MM.1S (cell line): ENCODE data around the gene ZNF716.
"Not testable (repeated sequence)": the region's sequence is repeated elsewhere in the genome, so short reads cannot be mapped to it uniquely, and the experiment has no call there.

Experiments
- DNase-seq: peaks from one replicate; pipeline ENCODE4 v3.0.0-alpha.2; 2015
- H2AFZ ChIP-seq: fragments of 300-600 bp; sonication (generic); 2 replicates; pipeline ENCODE4 v1.6.0; 2016; ENCODE audit warnings: antibody characterized with exemption, low read length
- H3F3A ChIP-seq: fragments of 300-600 bp; sonication (generic); 2 replicates; pipeline ENCODE4 v1.6.1; 2016; ENCODE audit warnings: mild to moderate bottlenecking, antibody characterized with exemption, low read length, moderate library complexity, mixed read lengths; ENCODE audit not compliant: insufficient read depth
- H3K27ac ChIP-seq: fragments of 300-600 bp; sonication (generic); 2 replicates; pipeline ENCODE4 v1.5.1; 2016; ENCODE audit warnings: mild to moderate bottlenecking, low read length
- H3K27me3 ChIP-seq: fragments of 300-600 bp; sonication (generic); replicated peaks from 2 replicates; pipeline ENCODE4 v1.6.0; 2016; ENCODE audit warnings: low read length; ENCODE audit not compliant: insufficient read depth
- H3K36me3 ChIP-seq: fragments of 300-600 bp; sonication (generic); replicated peaks from 2 replicates; pipeline ENCODE4 v1.6.1; 2016; ENCODE audit warnings: mild to moderate bottlenecking, low read length, mixed read lengths; ENCODE audit not compliant: insufficient read depth
- H3K4me1 ChIP-seq: fragments of 300-600 bp; sonication (generic); 2 replicates; pipeline ENCODE4 v1.6.1; 2016; ENCODE audit warnings: low read length, mixed read lengths
- H3K4me2 ChIP-seq: fragments of 300-600 bp; sonication (generic); 2 replicates; pipeline ENCODE4 v1.6.0; 2016; ENCODE audit warnings: low read depth, low read length
- H3K4me3 ChIP-seq: fragments of 300-600 bp; sonication (generic); 2 replicates; pipeline ENCODE4 v1.5.1; 2016; ENCODE audit warnings: low read length, mixed read lengths
- H3K79me2 ChIP-seq: fragments of 300-600 bp; sonication (generic); 2 replicates; pipeline ENCODE4 v1.6.1; 2016; ENCODE audit warnings: mixed run types, low read length, mixed read lengths
- H3K9ac ChIP-seq: fragments of 300-600 bp; sonication (generic); 2 replicates; pipeline ENCODE4 v1.6.1; 2016; ENCODE audit warnings: low read length, mixed read lengths
- H3K9me2 ChIP-seq: fragments of 300-600 bp; sonication (generic); replicated peaks from 2 replicates; pipeline ENCODE4 v1.6.1; 2016; ENCODE audit warnings: mild to moderate bottlenecking, low read length, mixed read lengths; ENCODE audit not compliant: insufficient read depth
- H3K9me3 ChIP-seq: fragments of 300-600 bp; sonication (generic); replicated peaks from 2 replicates; pipeline ENCODE4 v1.6.1; 2016; ENCODE audit warnings: mild to moderate bottlenecking, low read length, mixed read lengths; ENCODE audit not compliant: insufficient read depth
- H4K20me1 ChIP-seq: fragments of 300-600 bp; sonication (generic); 2 replicates; pipeline ENCODE4 v1.6.1; 2016; ENCODE audit warnings: mild to moderate bottlenecking, low read length, moderate library complexity, mixed read lengths; ENCODE audit not compliant: insufficient read depth
- CTCF ChIP-seq: fragments of 300-600 bp; sonication (generic); IDR thresholded peaks from 2 replicates; pipeline ENCODE4 v1.5.1; 2016; ENCODE audit warnings: antibody characterized with exemption, low read length, mixed read lengths
- EZH2 ChIP-seq: fragments of 300-600 bp; sonication (generic); optimal IDR thresholded peaks from 2 replicates; pipeline ENCODE3; 2017; ENCODE audit warnings: low read depth, mild to moderate bottlenecking, antibody characterized with exemption, low read length, mixed read lengths
- EZH2phosphoT487 ChIP-seq: fragments of 300-600 bp; sonication (generic); IDR thresholded peaks from 2 replicates; pipeline ENCODE4 v1.6.1; 2018; ENCODE audit warnings: antibody characterized with exemption, low read length

Gene ZNF716

GRCh38 chr7:57449904-57450303 is at the start of gene ZNF716:
Gene ZNF716 (plus strand): TSS chr7:57450177. CDS start chr7:57450289, 112 bp downstream.
- TF ChIP-seq EZH2phosphoT487 (no peak), CTCF (no peak), EZH2 (no peak)
- Histone ChIP-seq H3K4me3 (no peak within 1 kb of the TSS), H3K4me2 (no peak within 1 kb of the TSS), H2AFZ (no peak within 1 kb of the TSS), H3K9ac (no peak within 1 kb of the TSS), H3K36me3 (no peaks in the 10 kb centered on the region), H3K4me1 (no peaks in the 10 kb centered on the region), H3F3A (no peaks in the 10 kb centered on the region), H3K9me2 (no peaks in the 10 kb centered on the region), H3K9me3 (no peaks in the 10 kb centered on the region), H3K79me2 (no peaks in the 10 kb centered on the region), H3K27me3 (no peaks in the 10 kb centered on the region), H3K27ac (no peak within 1 kb of the TSS), H4K20me1 (no peaks in the 10 kb centered on the region)
- no peak for DNase-seq

- Histone ChIP-seq H3K9me2 (no peaks in the 10 kb centered on the region), H2AFZ (no peak overlapping the region), H3F3A (no peaks in the 10 kb centered on the region), H3K4me2 (no peak overlapping the region), H3K4me1 (no peaks in the 10 kb centered on the region), H3K4me3 (no peak overlapping the region), H3K36me3 (no peaks in the 10 kb centered on the region), H3K9ac (no peak overlapping the region), H3K27ac (no peak overlapping the region), H3K9me3 (no peaks in the 10 kb centered on the region), H3K79me2 (no peaks in the 10 kb centered on the region), H3K27me3 (no peaks in the 10 kb centered on the region), H4K20me1 (no peaks in the 10 kb centered on the region)
- no peak for DNase-seq
- TF ChIP-seq CTCF (no peak), EZH2phosphoT487 (no peak), EZH2 (no peak)
Measured at GRCh38 chr7:57400531-57401155, 49.3 kb upstream of the ZNF716 start.

GRCh38 chr7:57403051-57403450 is 46.9 kb upstream of the ZNF716 start:
- not testable (repeated sequence) for DNase-seq, H3K9me3 ChIP-seq, H4K20me1 ChIP-seq, H3K4me1 ChIP-seq, H2AFZ ChIP-seq, H3K4me3 ChIP-seq, H3K4me2 ChIP-seq, H3K9ac ChIP-seq, H3K36me3 ChIP-seq, H3K9me2 ChIP-seq, H3K27ac ChIP-seq, H3K79me2 ChIP-seq, H3F3A ChIP-seq, H3K27me3 ChIP-seq

- no peaks in the 10 kb centered on the region for H3K36me3 ChIP-seq
- no peaks in the 10 kb centered on the region for H3K27me3 ChIP-seq
- H3F3A ChIP-seq, result no peaks in the 10 kb centered on the region
- H4K20me1 ChIP-seq, result no peaks in the 10 kb centered on the region
- H2AFZ ChIP-seq, result no peak overlapping the region
- H3K4me3 ChIP-seq, result no peak overlapping the region
- no peaks in the 10 kb centered on the region for H3K9me3 ChIP-seq
- H3K4me1 ChIP-seq, result no peaks in the 10 kb centered on the region
- DNase-seq, result no peak
- no peak overlapping the region for H3K9ac ChIP-seq
- no peak overlapping the region for H3K4me2 ChIP-seq
- H3K27ac ChIP-seq, result no peak overlapping the region
- TF ChIP-seq CTCF (no peak), EZH2 (no peak), EZH2phosphoT487 (no peak)
- H3K9me2 ChIP-seq, result no peaks in the 10 kb centered on the region
- no peaks in the 10 kb centered on the region for H3K79me2 ChIP-seq
Measured at GRCh38 chr7:57403601-57404342, 46.2 kb upstream of the ZNF716 start.
